IPS-NIHi7 (cell line): ENCODE results near the gene C2orf66.

Experiments used
- DNase-seq: peaks from one replicate; pipeline ENCODE4 v3.0.0; 2012; ENCODE audit warnings: mixed read lengths; ENCODE audit errors: extremely low spot score

The C2orf66 gene

DNA sequence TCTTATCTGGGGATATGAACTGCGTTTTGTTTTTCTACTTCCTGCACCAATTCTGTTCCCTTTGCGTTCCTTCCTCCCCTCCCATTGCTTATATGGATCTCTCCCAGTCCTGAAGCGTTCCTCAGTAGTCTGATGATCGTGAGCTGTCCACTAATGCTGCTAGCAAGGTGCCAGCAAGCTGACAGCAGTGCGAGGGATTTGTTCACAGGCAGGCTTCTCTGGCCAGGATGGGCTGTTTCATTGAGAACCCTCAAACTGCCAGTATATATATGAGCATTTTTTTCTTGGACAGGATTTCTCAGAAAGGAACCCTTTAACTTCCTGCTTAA, 49.8 kb downstream of the C2orf66 start:
- DNase-seq = no peak

- no peak for DNase-seq
Observed at GRCh38 chr2:196758474-196759377, 50.4 kb downstream of the C2orf66 start.
